Measurements from ENCODE around the gene ELAVL1.
"Not testable (repeated sequence)": the region's sequence is repeated elsewhere in the genome, so short reads cannot be mapped to it uniquely, and the experiment has no call there.

ELAVL1 gene

GRCh38 chr19:7941895-7942596, 63.4 kb downstream of the ELAVL1 start:
- no peak for DNase-seq (ENCODE audit: low read depth, low spot score)

GRCh38 chr19:7940841-7941240, 64.6 kb downstream of the ELAVL1 start:
- no peak for DNase-seq (ENCODE audit: low read depth, low spot score)

- no peak for DNase-seq (ENCODE audit: low read depth, low spot score)
Measured at GRCh38 chr19:7934766-7935165, 70.7 kb downstream of the ELAVL1 start.

- DNase-seq (ENCODE audit: low read depth, low spot score) = no peak
Measured at GRCh38 chr19:7933828-7934725, 71.4 kb downstream of the ELAVL1 start.

- DNase-seq (ENCODE audit: low read depth, low spot score) = no peak
Measured at GRCh38 chr19:7933411-7933810, 72.0 kb downstream of the ELAVL1 start.

GRCh38 chr19:7932930-7933300, 72.5 kb downstream of the ELAVL1 start:
- DNase-seq (ENCODE audit: low read depth, low spot score) = no peak

GRCh38 chr19:7932276-7932929, 73.0 kb downstream of the ELAVL1 start:
- no peak for DNase-seq (ENCODE audit: low read depth, low spot score)

GRCh38 chr19:7931221-7932061, 74.0 kb downstream of the ELAVL1 start:
- DNase-seq (ENCODE audit: low read depth, low spot score) = no peak

GRCh38 chr19:7930765-7931164, 74.7 kb downstream of the ELAVL1 start:
- no peak for DNase-seq (ENCODE audit: low read depth, low spot score)

GRCh38 chr19:7930030-7930429, 75.4 kb downstream of the ELAVL1 start:
- DNase-seq (ENCODE audit: low read depth, low spot score) = not testable (repeated sequence)

GRCh38 chr19:7928741-7929701, 76.4 kb downstream of the ELAVL1 start:
- DNase-seq (ENCODE audit: low read depth, low spot score) = no peak

- no peak for DNase-seq (ENCODE audit: low read depth, low spot score)
Measured at GRCh38 chr19:7928334-7928706, 77.1 kb downstream of the ELAVL1 start.

GRCh38 chr19:7927605-7928333, 77.7 kb downstream of the ELAVL1 start:
- DNase-seq (ENCODE audit: low read depth, low spot score) = no peak

GRCh38 chr19:7926727-7927604, 78.5 kb downstream of the ELAVL1 start:
- no peak for DNase-seq (ENCODE audit: low read depth, low spot score)

- DNase-seq (ENCODE audit: low read depth, low spot score) = no peak
Measured at GRCh38 chr19:7926021-7926726, 79.3 kb downstream of the ELAVL1 start, which contains the start of gene CTXN1. Gene CTXN1, minus strand, starts transcription at chr19:7926135. Its CDS starts 597 bp downstream, at chr19:7925538.

GRCh38 chr19:7925171-7925851, 80.1 kb downstream of the ELAVL1 start:
- no peak for DNase-seq (ENCODE audit: low read depth, low spot score)

GRCh38 chr19:7924651-7925170, 80.7 kb downstream of the ELAVL1 start:
- DNase-seq (ENCODE audit: low read depth, low spot score) = no peak

All from smooth muscle cell of the brain vasculature (primary cell).